ENCODE data around the gene RBMS3. TPM values are rescaled to one million over a fixed set of nuclear protein-coding genes. Genes with fewer than 3 reads are reported as not detected.
A peak's percentile ranks its signal among the peaks of the same experiment; 100 is the strongest.
"Not testable (repeated sequence)": the region's sequence is repeated elsewhere in the genome, so short reads cannot be mapped to it uniquely, and the experiment has no call there.

RBMS3 gene
- total RNA-seq, 2 donors from 2014 or later, result 7.1 to 11.5 TPM

- no peak for DNase-seq
Measured at GRCh38 chr3:29297998-29298397, 17.1 kb downstream of the RBMS3 start.

GRCh38 chr3:29301332-29302019 is 20.6 kb downstream of the RBMS3 start:
- no peak for DNase-seq
- intact Hi-C loops (cut with DNase I, micrococcal nuclease), result no loop called here
- ATAC-seq, result no peak

More at GRCh38 chr3:29297998-29298397, 17.1 kb downstream of the RBMS3 start:
- no peak for ATAC-seq
- intact Hi-C loops (cut with DNase I, micrococcal nuclease), result no loop called here

GRCh38 chr3:29302619-29303018 is 21.7 kb downstream of the RBMS3 start:
- intact Hi-C loops (cut with DNase I, micrococcal nuclease), result no loop called here
- DNase-seq (no peak), ATAC-seq (no peak)

GRCh38 chr3:29307295-29307694 is 26.4 kb downstream of the RBMS3 start:
- ATAC-seq (no peak), DNase-seq (no peak)
- intact Hi-C loops (cut with DNase I, micrococcal nuclease), result no loop called here

GRCh38 chr3:29310865-29311264 is 30.0 kb downstream of the RBMS3 start:
- intact Hi-C loops (cut with DNase I, micrococcal nuclease), result no loop called here
- no peak for DNase-seq
- ATAC-seq, result no peak

GRCh38 chr3:29311795-29312194 is 30.9 kb downstream of the RBMS3 start:
- intact Hi-C loops (cut with DNase I, micrococcal nuclease), result no loop called here
- ATAC-seq (no peak), DNase-seq (no peak)

- ATAC-seq (no peak), DNase-seq (no peak)
- intact Hi-C loops (cut with DNase I, micrococcal nuclease), result no loop called here
Measured at GRCh38 chr3:29312395-29312794, 31.5 kb downstream of the RBMS3 start.

- DNase-seq, result no peak
- intact Hi-C loops (cut with DNase I, micrococcal nuclease), result no loop called here
Measured at GRCh38 chr3:29312960-29313452, 32.1 kb downstream of the RBMS3 start.

GRCh38 chr3:29313981-29314726 is 33.3 kb downstream of the RBMS3 start:
- intact Hi-C loops (cut with DNase I, micrococcal nuclease), result no loop called here
- no peak for ATAC-seq
- no peak for DNase-seq

More at GRCh38 chr3:29312960-29313452, 32.1 kb downstream of the RBMS3 start:
- ATAC-seq, result no peak

- no peak for DNase-seq
- no peak for ATAC-seq
- intact Hi-C loops (cut with DNase I, micrococcal nuclease), result no loop called here
Measured at GRCh38 chr3:29314727-29315088, 33.8 kb downstream of the RBMS3 start.

GRCh38 chr3:29317659-29318173 is 36.8 kb downstream of the RBMS3 start:
- intact Hi-C loops (cut with DNase I, micrococcal nuclease), result no loop called here
- ATAC-seq (no peak), DNase-seq (no peak)

- ATAC-seq (no peak), DNase-seq (no peak)
- intact Hi-C loops (cut with DNase I, micrococcal nuclease), result no loop called here
Measured at GRCh38 chr3:29318251-29318650, 37.4 kb downstream of the RBMS3 start.

- DNase-seq (no peak), ATAC-seq (no peak)
- intact Hi-C loops (cut with DNase I, micrococcal nuclease), result no loop called here
Measured at GRCh38 chr3:29319262-29319661, 38.4 kb downstream of the RBMS3 start.

- ATAC-seq, result no peak
- no peak for DNase-seq
- intact Hi-C loops (cut with DNase I, micrococcal nuclease), result no loop called here
Measured at GRCh38 chr3:29319798-29320197, 38.9 kb downstream of the RBMS3 start.

GRCh38 chr3:29322586-29322985 is 41.7 kb downstream of the RBMS3 start:
- DNase-seq, result no peak
- intact Hi-C loops (cut with DNase I, micrococcal nuclease), result no loop called here
- ATAC-seq, result no peak

GRCh38 chr3:29324180-29324651 is 43.3 kb downstream of the RBMS3 start:
- ATAC-seq, result no peak
- intact Hi-C loops (cut with DNase I, micrococcal nuclease), result no loop called here

GRCh38 chr3:29326540-29326939 is 45.7 kb downstream of the RBMS3 start:
- intact Hi-C loops (cut with DNase I, micrococcal nuclease); DNase-seq; ATAC-seq: not testable (repeated sequence)

More at GRCh38 chr3:29324180-29324651, 43.3 kb downstream of the RBMS3 start:
- peak; percentile 12 to 37 for DNase-seq

GRCh38 chr3:29329986-29330890 is 49.4 kb downstream of the RBMS3 start:
- no peak for DNase-seq
- intact Hi-C loops (cut with DNase I, micrococcal nuclease), result no loop called here
- no peak for ATAC-seq

- intact Hi-C loops (cut with DNase I, micrococcal nuclease), result no loop called here
- DNase-seq (no peak), ATAC-seq (no peak)
Measured at GRCh38 chr3:29331035-29331434, 50.2 kb downstream of the RBMS3 start.
